ENCODE measurements around the gene TBC1D30.
"Not testable (repeated sequence)": the region's sequence is repeated elsewhere in the genome, so short reads cannot be mapped to it uniquely, and the experiment has no call there.

The TBC1D30 gene

DNA sequence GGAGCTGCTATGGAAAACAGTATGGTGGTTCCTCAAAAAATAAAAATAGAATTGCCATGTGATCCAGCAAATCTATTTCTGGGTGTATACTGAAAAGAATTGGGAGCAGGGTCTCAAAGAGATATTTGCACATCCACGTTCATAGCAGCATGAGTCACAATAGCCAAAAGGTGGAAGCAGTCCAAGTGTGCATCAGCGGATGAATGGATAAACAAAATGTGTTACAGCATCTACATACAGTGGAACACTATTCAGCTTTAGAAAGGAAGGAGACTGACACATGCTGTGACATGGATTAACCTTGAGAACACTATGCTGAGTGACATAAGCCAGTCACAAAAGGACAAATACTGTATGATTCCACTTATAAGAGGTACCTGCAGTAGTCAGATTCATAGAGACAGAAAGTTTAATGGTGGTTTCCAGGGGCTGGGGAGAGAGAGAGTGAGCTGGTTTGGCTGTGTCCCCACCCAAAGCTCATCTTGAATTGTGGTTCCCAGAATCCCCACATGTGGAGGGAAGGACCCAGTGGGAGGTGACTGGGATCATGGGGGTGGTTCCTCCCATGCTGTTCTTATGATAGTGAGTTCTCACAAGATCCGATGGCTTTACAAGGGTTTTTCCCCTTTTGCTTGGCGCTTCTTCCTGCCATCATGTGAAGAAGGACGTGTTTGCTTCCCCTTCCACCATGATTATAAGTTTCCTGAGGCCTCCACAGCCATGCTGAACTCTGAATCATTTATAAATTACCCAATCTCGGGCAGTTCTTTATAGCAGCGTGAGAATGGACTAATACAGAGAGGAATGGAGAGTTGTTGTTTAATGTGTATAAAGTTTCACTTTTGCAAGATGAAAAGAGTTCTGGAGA lies 17.6 kb upstream of the TBC1D30 start:
- peak; percentile 28 for DNase-seq (ENCODE audit: low read depth, low spot score)

DNA sequence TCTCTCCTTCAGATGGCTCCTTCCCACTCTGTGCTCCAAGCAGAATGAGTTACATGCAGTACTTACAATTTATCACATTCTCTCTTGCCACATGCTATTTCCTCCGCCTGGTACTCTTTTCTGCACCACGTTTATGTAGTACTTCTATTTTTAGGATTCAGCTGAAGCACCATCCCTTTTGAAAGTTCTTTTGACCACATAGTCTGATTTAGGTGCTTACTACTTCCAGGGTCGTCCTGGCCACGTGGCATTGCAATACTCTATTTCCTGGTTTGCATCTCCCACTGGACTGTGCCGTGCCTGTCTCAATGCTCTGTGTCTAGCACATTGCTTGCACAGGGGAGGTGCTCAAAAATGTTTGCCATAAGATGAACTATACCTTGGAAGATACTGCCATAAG lies 16.3 kb upstream of the TBC1D30 start:
- no peak for DNase-seq (ENCODE audit: low read depth, low spot score)

DNA sequence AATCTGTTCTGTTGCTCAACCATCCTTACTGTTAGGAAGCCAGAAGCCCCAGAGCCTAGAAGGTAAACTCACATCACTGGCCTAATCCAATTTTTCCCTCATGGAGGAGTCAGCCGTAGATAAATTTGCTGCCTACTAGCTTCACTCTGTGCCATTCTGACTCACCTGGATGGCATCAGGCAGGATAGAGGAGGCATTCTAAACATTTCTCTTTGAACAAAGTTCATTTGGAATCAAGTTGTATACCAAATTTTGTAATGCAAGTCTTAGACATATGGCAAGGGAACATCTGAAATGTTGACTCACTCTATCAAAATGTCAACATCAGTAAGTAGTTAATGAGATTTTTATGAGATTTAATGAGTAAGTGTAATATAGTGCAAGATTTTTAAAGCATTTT lies 13.6 kb upstream of the TBC1D30 start:
- DNase-seq (ENCODE audit: low read depth, low spot score): no peak

DNA sequence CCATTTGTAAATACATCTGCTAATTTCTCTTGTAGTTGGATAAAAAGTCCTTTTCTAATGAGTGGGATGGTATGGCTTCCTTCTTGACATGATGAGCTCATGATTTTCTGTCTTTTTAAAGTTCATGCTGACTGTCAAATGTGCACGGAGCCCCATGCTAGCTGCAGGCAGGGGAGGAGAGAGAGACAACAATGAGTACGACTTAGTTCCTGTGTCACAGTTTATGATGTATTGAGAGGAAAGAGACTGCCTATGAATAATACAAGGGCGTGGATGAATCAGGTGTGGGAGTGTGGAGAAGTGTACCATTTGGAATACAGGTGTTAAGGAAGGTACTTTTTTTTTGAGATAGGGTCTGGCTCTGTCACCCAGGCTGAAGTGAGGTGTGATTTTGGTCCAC lies 10.7 kb upstream of the TBC1D30 start:
- DNase-seq (ENCODE audit: low read depth, low spot score): no peak

DNA sequence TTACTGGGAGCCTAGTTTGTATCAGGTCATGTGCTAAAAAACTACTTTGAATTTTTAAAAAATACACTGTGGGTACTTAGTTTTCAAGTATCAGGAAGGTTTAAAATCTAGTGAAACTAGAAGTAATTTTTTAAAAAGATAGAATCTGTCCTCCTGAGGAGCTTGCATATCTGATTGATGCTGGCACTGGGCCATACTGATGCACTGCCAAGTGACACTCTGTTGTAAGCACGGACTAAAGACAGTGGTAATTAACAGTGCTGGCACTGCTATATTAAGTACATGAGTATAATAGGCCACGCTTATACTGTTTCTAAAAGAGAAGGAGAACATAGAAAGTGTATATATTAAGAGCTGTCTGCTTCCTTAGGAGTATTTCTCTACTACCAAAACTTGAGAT lies 10.0 kb upstream of the TBC1D30 start:
- no peak for DNase-seq (ENCODE audit: low read depth, low spot score)

DNA sequence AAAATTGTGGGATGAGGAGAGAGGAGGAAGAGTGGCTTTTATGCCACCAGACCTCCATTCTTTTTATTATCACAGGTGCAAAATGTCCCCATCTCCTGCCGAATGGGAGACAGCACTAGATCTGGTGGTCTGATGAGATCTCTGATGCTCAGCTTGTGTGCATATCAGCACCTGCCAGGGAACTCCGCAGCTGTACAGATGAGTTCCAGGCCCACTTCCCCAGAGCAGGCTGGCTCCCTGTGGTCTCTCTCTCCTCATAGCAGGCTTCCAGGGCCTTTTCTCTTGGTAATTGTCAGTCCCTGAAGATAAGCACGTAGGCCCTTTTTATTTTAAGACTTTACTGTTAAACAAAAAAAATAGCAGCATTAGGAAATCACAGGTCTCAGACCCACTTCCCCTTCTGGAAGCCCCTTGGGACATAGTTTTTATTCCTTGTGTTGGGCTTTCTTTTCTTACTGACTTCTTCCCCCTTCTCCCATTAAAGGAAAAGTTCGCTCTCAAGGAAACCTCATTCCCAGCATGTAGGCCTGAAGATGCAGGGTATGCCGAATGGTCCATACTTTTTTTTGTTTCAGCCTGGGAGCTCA lies 4.5 kb upstream of the TBC1D30 start:
- DNase-seq (ENCODE audit: low read depth, low spot score): no peak

DNA sequence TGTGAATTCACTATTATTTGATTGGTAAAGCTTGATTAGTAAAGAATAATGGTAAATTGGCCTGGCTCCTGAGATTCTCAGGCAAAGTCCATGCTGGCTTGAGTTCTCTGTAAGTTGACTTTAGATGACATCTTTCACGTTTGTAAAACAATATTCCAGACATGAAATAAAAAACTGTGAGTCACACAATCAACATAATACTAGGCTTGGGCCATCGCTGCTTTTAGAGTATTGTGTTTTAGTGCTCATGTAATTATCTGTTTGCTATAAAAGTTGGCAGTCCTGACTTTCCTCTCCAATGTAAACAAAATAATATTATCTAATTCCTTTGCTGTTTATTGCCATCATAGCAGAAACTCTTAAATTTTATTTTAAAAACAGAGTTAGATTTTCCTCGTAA lies 3.9 kb upstream of the TBC1D30 start:
- DNase-seq (ENCODE audit: low read depth, low spot score): no peak

DNA sequence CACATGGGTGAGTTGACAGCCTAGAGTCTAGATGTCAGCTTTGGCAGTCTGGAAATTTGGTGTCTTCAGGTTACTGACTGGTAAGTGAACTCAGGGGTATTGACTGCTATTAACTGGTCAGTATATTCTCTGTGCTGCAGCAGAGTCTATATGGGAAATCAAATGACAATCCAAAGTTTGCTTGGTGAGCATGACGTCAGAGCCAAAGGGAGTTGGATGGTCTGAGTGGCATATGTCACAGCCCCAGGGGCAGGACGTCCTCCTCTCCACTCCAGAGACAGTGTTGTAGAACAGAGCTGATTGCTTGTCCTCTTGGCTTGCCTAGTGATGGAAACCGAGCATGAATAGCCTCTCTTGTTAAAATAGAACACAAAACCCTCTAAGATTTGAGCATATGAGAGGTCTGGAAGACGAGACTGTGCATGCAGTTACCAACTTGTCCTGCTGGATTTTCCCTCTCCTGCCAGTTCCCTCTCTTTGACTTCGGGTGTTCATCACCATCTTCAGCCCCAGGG lies 3.3 kb upstream of the TBC1D30 start:
- DNase-seq (ENCODE audit: low read depth, low spot score): no peak

DNA sequence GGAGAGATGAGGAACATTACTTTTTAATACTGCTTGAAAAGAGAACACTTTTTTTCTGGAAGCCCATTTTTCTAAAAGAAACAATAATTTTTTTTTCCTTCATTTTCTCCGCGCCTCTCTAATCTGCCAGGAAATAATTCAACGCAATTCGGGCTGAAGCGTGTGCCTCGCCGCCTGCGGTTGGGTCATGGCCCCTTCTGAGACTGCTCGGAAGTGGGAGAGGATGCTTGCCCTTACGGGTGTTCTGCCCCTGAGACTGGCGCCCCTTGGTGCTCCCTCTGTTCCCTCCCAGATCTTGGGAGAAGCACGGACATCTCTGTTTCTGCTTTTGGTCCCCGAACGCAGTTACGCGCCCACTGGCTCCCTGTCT lies 332 bp upstream of the TBC1D30 start:
- no peak for DNase-seq (ENCODE audit: low read depth, low spot score)

DNA sequence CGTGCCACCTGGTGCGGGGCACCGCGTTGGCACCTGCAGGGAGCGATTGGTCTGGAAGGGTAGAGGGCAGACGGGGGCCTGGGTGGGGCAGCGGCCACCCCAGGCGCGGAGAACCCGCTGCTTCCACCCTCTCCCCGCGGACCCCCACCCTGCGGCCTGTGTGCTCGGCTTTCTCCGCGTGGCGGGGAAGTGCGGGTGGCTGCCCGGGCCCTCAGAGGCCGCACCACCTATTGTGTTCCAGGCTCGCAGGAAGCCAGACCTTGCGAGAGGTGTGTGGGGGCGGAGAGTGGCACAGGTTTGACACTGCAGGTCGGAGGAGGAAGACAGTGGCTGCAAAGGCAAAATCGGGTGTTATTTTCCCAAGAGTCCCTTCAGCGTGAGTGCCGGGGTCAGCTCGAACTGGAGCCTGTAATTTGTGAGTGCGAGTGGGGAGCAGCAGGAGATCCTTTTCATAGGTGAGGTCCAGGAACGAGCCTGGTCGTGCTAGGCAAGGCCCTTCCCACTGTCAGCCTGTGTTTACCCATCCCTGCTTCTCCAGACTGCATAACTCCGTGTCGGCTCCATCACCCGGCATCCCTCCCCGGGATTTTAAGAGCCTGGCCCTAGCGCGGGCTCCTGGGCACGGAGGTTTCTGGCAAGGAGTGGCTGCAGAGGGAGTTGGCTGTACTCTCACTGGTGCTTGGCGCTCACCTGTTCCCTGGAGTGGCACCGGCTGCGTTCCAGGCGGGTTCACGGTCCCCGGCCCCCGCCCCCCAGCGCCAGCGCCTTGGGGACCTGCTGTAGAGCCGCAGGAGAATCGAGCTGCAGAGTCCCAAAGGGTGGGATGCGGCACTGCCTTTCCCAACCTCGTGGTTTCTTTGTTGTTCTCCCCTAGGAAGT lies 935 bp downstream of the TBC1D30 start:
- DNase-seq (ENCODE audit: low read depth, low spot score): peak; percentile 3

DNA sequence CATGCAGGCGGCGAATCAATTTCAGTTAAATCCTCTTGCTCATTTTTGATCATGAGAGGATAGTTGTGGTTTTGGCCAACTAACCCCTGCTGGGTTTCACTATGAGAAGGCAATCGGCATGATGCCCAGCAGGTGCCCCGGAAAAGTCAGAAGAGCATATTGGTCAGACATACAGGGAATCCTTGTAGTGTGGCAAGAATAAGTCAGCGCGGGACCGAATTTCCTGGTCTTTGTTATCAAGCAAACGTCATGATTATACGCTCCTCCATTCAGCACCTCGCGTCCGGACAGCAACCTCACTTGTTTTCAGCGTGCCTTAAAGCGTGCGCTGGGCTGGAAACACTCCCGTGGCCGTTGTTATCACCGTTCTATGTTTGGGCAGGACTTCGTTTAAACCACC lies 1.8 kb downstream of the TBC1D30 start:
- peak; percentile 81 for DNase-seq (ENCODE audit: low read depth, low spot score)

DNA sequence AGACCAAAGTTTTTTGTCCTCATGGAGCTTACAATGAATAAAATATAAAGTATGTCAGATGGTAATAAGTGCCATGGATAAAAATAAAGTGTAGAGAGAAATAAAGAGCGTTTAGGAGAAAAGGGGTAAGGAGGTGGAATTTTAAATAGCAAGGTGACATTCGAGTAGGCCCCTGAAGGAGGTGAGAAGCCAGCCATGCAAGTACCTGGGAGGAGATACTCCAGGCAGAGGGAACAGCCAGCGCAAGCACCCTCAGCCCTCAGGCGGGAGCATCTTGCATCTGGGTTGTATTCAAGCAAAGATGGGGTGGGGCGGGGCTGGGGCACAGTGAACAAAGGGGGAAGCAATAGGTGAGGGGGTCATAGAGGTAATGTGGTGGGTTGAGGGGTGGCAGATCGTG lies 4.3 kb downstream of the TBC1D30 start:
- no peak for DNase-seq (ENCODE audit: low read depth, low spot score)

DNA sequence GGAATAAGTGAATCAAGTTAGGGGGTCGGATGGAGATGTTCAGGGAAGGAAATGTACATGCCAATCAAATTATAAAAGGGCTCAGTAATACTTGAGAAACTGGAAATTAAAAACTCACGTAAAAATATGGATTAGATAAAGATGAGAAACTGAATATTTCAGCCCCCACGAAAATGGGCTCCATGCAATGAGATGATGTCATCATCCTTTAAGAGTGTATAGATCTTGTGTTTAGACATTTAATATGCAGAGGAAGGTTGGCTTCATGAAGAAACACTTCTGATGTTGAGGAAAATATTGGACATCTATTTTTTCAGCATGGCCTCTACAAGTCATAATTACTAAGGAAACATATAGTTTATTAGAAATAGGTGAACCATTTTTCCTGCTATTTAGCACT lies 9.5 kb downstream of the TBC1D30 start:
- no peak for DNase-seq (ENCODE audit: low read depth, low spot score)

DNA sequence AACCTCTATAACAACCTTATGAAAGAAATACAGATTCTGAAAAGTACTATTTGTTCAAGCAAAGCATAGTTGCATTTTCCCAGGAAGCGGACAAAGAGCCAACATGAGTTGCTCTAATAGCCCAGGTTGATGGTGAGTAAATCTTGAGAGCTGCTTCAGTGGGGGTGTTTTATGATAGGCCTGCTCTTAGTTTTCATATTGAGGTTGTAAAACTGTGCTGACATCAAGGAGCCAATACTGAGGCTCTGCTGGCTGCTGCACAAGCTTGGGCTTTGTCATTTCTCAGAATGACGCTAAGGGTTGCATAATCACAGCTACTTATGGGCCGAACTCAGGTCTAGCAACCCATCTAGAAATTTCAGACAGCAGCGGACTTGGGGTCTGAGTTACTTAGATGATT lies 11.5 kb downstream of the TBC1D30 start:
- no peak for DNase-seq (ENCODE audit: low read depth, low spot score)

DNA sequence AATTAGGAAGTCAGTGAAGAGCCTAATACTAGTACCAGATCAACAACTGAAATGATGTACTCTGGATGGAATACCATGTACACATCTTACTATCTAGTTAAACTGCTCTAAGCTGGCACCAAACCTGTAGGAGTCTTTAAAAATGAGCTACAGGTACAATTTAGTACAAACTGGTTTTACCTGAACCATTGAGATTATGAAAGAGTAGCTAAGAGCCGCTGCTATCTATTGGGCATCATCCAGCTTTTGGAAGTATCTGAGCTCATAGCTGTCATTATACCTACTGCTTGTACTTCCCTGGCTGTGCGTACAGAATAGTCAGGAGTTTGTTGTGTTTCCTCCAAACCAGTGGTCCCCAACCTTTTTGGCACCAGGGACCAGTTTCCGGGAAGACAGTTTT lies 12.4 kb downstream of the TBC1D30 start:
- no peak for DNase-seq (ENCODE audit: low read depth, low spot score)

DNA sequence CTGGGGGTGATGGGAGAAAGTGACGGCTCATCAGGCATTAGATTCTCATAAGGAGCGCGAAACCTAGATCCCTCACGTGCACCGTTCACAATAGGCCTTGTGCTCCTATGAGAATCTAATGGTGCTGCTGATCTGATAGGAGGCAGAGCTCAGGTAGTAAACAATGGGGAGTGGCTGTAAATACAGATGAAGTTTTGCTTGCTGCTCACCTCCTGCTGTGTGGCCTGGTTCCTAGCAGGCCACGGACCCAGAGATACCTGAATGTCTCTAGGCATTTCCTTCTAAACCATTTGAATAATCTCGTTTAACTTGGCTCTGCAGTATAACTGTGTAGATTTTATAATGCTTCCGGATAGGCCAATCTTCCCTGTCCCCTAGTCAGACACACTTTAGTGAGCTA lies 13.0 kb downstream of the TBC1D30 start:
- no peak for DNase-seq (ENCODE audit: low read depth, low spot score)

DNA sequence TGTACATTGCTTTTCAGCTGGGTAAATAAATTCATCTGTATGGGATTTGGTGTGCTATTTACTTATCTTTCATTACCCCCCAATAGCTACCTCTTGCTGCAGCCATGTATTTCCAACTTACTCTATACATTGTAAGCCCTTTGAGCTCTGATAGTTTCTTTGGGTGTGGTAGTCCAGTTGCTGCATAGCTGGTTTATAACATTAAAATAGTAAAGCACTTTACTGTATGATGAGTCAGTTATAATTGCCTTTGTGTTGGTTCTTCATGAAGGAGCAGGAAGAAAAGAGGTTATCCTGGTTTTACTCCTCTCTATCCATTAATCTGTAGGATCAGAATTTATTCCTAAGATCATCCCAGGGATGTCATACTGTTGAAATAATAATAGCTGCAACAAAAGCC lies 15.7 kb downstream of the TBC1D30 start:
- no peak for DNase-seq (ENCODE audit: low read depth, low spot score)

DNA sequence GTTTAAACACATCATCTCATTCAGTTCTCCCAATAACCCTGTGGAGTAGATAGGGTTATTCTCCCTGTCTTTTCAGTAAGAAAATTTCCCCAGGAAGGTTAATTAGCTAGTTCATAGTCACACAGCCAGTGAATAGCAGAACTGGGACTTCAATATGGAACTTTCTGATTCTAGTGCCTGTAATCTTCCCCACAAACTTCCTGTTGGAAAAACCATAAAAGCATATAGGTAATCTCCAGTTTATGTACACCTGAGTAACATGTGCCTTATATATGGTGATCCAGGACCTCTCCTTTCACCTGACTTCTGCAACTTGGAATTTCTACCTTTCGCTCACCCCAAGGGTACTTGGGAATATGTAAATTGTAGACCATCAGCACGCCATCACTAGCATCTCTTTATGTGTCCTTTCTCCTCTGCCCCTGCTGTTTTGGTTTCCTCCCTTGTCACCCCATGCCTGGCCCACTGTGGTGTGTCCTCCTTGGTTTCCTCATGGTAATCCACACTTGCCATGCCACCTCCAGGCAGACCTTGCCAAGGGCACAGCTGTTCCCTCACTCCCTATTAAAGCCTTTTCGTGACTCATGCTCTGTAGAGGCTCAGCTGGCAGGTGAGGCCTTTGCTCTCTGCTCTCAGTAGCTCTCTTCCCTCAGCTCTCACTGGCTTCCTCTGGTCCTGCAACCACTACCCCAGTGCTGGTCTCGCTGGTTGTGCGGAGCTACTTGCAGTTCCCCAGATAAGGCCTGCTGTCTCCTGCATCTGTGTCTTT lies 16.7 kb downstream of the TBC1D30 start:
- DNase-seq (ENCODE audit: low read depth, low spot score): no peak

DNA sequence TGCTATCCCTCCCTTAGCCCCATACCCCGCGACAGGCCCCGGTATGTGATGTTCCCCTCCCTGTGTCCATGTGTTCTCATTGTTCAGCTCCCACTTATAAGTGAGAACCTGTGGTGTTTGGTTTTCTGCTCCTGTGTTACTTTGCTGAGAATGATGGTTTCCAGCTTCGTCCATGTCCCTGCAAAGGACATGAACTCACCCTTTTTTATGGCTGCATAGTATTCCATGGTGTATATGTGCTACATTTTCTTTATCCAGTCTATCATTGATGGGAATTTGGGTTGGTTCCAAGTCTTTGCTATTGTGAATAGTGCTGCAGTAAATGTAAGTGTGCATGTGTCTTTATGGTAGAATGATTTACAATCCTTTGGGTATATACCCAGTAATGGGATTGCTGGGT lies 24.0 kb downstream of the TBC1D30 start:
- DNase-seq (ENCODE audit: low read depth, low spot score): not testable (repeated sequence)

DNA sequence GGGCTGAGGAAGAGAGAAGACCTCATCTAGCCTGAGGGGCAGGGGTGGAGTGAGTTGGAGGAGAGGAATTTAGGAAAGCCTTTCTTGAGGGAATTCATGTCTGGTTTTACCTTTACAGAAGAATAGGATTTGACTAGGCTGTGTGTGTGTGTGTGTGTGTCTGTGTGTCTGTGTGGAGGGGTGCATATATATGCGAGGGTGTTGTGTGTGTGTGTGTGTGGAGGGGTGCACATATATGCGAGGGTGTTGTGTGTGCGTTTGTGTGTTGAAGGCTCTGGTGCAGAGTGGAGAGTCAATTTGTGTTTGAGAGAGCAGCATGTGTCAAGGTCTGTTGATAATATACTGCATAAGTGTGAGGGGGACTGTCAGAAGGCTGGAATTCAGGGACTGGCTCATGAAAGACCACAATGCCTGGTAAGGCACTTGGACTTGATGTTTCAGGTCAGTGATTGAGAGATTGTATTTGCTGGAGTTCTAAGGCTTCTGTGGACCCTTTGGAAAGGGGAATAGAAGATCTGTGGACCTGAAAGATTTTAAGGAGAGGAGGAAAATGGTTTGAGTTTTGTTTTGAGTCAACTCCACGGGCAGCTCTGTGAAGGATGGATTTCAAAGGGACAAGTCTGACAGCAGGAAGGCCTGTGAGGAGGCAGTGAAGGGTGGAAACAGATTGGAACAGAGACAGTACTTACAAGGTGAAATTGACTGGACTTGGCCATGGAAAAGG lies 34.6 kb downstream of the TBC1D30 start:
- no peak for DNase-seq (ENCODE audit: low read depth, low spot score)

DNA sequence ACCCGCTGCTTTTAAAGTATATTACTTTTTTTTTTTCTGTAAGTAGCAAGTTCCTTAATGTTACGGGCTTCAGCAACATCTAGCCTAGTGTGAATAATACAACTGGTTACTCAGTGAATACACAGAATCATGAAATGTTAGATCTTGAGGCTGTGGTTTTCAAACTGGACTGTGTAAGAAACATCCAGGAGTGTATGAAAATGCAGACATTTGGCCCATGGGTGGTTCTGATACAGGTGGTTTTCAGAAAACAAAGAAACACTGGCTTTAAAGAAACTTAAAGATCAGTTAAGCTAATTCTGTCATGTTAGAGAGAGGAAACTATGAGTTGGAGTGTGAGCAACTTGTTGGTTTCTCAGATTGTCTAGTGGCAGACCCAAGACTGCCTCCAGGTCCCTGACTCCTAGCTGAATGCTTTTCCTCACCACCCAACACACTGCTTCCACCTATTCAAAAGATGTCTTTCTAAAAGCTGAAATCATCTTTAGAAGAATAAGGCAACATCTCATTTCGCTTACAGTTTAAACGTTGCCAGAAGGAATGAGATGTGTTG lies 36.1 kb downstream of the TBC1D30 start:
- DNase-seq (ENCODE audit: low read depth, low spot score): no peak

Data from astrocyte of the hippocampus (primary cell).